ENCODE measurements around the gene RANBP1. TPM values are rescaled to one million over a fixed set of nuclear protein-coding genes. Genes with fewer than 3 reads are reported as not detected.

RANBP1 gene
- total RNA-seq, 2 experiments from 2014 or later = 406 to 570 TPM

DNA sequence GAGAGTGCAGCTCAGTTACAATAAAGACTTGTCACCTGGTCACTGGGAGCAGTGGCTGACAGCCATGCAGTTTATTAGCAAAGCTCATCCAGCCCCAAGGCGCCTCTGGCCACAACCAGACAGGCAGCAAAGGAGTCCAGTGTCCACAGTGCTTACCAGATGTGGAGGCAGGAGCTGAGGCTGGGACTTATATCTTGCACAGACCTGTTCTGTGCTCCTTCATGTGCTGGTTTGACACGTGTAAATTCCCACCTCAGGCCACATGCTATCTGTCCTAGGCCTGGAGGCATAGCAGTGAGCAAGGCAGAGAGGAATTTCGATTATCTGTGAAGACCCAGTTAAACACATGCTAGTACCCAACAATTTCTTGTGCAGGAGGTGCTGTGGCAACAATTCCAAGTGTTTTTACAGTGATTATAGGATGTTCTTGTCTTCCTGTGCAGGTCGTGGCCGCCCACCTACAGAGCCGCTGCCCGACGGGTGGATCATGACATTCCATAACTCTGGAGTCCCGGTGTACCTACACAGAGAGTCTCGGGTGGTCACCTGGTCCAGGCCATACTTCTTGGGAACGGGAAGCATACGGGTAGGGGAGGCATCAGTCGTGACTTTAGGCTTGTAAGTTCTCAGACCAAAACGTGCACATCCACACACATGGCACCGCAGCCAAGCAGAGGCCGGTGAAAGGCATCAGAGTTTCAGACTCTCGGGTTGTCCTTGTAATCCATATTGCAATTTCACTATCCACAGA lies 26.5 kb upstream of the RANBP1 start:
- H3K4me3 ChIP-seq (ENCODE audit: low read depth, low read length, poor library complexity, severe bottlenecking) = no peak overlapping the region
- peaks cover 16% of the 10 kb centered on the region; the same call in 1 of the 2 replicates for H3K79me2 ChIP-seq (ENCODE audit: insufficient read depth, low read depth, low read length)
- H3K27ac ChIP-seq (ENCODE audit: low read depth, low read length, poor library complexity, severe bottlenecking) = no peak overlapping the region
- no peak overlapping the region for H3K4me2 ChIP-seq (ENCODE audit: low read length)
- H2AFZ ChIP-seq (ENCODE audit: low read length) = no peak overlapping the region
- ChIA-PET POLR2A (interaction anchor here (0.6 kb wide), 1 partner anchor 42 kb away, joined by 4 read pairs; no protein-coding TSS in a partner anchor), CTCF (ENCODE audit: unreplicated experiment) (no interaction called here)
- intact Hi-C loops (cut with micrococcal nuclease; ENCODE audit: unreplicated experiment) = no loop called here
- H3K9me2 ChIP-seq (ENCODE audit: insufficient read depth, low read length) = no peaks in the 10 kb centered on the region
- no TSS peak for BruUV-seq (replicated peaks)
- H3K36me3 ChIP-seq (ENCODE audit: insufficient read depth, low read length) = peaks cover 90% of the 10 kb centered on the region
- no peak for DNase-seq (ENCODE audit: low spot score)
- H4K20me1 ChIP-seq (ENCODE audit: insufficient read depth, low read length) = 0 out of 2 replicates have a peak, but pooled peaks cover 3% of the 10 kb centered on the region
- H3K9me3 ChIP-seq (ENCODE audit: low read length) = no peaks in the 10 kb centered on the region
- peaks cover 5% of the 10 kb centered on the region for H3K4me1 ChIP-seq (ENCODE audit: insufficient read depth, low read length, poor library complexity, severe bottlenecking)
- TF ChIP-seq, protein P1, sequence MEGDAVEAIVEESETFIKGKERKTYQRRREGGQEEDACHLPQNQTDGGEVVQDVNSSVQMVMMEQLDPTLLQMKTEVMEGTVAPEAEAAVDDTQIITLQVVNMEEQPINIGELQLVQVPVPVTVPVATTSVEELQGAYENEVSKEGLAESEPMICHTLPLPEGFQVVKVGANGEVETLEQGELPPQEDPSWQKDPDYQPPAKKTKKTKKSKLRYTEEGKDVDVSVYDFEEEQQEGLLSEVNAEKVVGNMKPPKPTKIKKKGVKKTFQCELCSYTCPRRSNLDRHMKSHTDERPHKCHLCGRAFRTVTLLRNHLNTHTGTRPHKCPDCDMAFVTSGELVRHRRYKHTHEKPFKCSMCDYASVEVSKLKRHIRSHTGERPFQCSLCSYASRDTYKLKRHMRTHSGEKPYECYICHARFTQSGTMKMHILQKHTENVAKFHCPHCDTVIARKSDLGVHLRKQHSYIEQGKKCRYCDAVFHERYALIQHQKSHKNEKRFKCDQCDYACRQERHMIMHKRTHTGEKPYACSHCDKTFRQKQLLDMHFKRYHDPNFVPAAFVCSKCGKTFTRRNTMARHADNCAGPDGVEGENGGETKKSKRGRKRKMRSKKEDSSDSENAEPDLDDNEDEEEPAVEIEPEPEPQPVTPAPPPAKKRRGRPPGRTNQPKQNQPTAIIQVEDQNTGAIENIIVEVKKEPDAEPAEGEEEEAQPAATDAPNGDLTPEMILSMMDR (conservative IDR thresholded peaks at IDR 0.05; ENCODE audit: low read length) = no peak
- no peak for TF ChIP-seq EZH2phosphoT487 (IDR thresholded peaks at IDR 0.05; ENCODE audit: borderline replicate concordance, low read depth, low read length)

DNA sequence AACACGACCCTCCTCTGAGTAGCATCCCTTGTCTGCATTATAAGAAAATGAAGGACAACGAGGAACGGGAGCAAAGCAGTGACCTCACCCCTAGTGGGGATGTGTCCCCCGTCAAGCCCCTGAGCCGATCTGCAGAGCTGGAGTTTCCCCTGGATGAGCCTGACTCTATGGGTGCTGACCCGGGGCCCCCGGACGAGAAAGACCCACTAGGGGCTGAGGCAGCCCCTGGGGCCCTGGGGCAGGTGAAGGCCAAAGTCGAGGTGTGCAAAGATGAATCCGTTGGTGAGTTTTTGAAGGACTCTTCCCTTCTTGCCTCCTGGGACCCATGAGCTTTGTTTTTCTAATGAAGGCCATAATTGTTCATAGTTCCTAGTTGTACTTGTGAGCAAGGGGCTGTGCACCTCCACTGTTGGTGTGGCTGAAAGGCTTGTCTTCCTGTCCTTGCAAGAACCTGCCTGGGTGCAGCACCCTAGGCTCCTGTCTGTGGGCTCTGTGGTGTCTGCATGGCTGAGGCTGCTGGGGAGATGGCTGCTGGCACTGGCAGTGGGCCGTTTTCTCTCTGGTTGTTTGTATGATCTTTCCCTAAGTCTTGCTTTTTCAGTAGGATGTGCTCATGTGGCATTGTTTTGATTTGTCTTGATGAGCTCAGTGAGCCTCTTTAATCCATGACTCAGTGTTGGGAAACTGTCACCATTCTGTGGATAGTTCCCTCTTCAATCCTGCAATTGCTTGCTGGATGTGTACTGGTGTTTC lies 25.8 kb upstream of the RANBP1 start:
- Histone ChIP-seq H2AFZ (ENCODE audit: low read length) (no peak overlapping the region), H3K4me1 (ENCODE audit: insufficient read depth, low read length, poor library complexity, severe bottlenecking) (no peaks in the 10 kb centered on the region), H3K79me2 (ENCODE audit: insufficient read depth, low read depth, low read length) (peaks cover 8% of the 10 kb centered on the region; the same call in 1 of the 2 replicates)

More for the DNA sequence above, 25.8 kb upstream of the RANBP1 start:
- Histone ChIP-seq H3K9me3 (ENCODE audit: low read length) (no peaks in the 10 kb centered on the region), H3K27ac (ENCODE audit: low read depth, low read length, poor library complexity, severe bottlenecking) (no peak overlapping the region), H3K9me2 (ENCODE audit: insufficient read depth, low read length) (no peaks in the 10 kb centered on the region), H4K20me1 (ENCODE audit: insufficient read depth, low read length) (no peaks in the 10 kb centered on the region), H3K4me2 (ENCODE audit: low read length) (no peak overlapping the region), H3K4me3 (ENCODE audit: low read depth, low read length, poor library complexity, severe bottlenecking) (no peak overlapping the region), H3K36me3 (ENCODE audit: insufficient read depth, low read length) (peaks cover 97% of the 10 kb centered on the region)
- BruUV-seq (replicated peaks) = no TSS peak
- TF ChIP-seq EZH2phosphoT487 (IDR thresholded peaks at IDR 0.05; ENCODE audit: borderline replicate concordance, low read depth, low read length) = no peak
- TF ChIP-seq, protein P1 (conservative IDR thresholded peaks at IDR 0.05; ENCODE audit: low read length) = no peak
- intact Hi-C loops (cut with micrococcal nuclease; ENCODE audit: unreplicated experiment) = no loop called here
- POLR2A ChIA-PET = interaction anchor here (1.0 kb wide), 1 partner anchor 56 kb away, joined by 3 read pairs; no protein-coding TSS in a partner anchor
- CTCF ChIA-PET (ENCODE audit: unreplicated experiment) = no interaction called here
- no peak for DNase-seq (ENCODE audit: low spot score)

Measured in OCI-LY7 (cell line).